ENCODE results near the gene MYOF.

The MYOF gene

DNA sequence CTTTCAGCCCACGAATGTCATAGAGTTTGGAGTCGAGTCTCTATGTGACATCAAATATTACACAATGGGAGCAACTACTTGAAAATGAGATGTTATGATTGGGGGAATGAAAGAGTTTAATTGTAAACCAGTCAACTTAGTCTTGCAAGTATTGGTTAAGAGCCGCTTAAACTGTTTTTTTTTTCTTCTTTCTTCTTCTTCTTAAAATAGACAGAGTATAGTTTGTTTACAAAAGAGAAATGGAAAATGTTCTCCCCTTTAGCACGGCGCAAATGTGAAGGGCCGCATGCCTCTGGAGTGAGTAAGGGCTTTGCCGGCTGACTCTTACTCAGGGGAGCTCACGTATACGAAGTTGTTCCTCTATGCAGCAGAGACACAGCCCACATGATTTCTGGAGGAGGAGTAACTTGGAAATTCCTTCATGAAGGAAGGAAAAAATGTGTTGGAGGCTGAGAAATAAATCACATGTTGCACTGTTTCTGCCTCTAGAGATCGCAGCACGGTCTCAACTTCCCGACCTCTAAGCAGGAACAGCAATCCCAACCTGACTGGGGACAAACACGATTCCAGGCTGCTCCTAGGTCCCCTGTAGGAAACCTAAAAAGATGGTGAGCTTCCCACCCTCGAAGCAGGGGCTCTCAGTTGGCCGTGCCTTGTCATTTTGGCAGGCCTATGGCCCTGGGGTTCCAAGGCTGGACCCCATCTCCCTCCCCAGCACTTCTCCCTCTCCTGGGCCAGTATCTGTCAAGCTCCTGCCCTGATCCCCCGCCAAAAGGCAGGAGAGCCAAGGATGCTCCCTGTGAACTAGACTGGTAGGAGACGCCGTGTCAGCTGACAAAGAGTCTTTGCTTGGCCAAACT is 44.8 kb downstream of the MYOF start:
- TF ChIP-seq CSDC2 (CRISPR knock-in tag; IDR thresholded peaks at IDR 0.05), result peak; percentile 70; the same call in 1 of the 2 replicates
- TF ChIP-seq ISL1 (CRISPR knock-in tag; IDR thresholded peaks at IDR 0.05), result peak; percentile 11; the same call in 1 of the 2 replicates
- TF ChIP-seq SNAI2 (CRISPR knock-in tag; IDR thresholded peaks at IDR 0.05), result no peak; the same call in 1 of the 2 replicates
- 0 out of 2 replicates have a peak, but pooled peaks have one; percentile 68 for TF ChIP-seq ZFP3 (CRISPR knock-in tag; IDR thresholded peaks at IDR 0.05)
- TF ChIP-seq, protein P1, sequence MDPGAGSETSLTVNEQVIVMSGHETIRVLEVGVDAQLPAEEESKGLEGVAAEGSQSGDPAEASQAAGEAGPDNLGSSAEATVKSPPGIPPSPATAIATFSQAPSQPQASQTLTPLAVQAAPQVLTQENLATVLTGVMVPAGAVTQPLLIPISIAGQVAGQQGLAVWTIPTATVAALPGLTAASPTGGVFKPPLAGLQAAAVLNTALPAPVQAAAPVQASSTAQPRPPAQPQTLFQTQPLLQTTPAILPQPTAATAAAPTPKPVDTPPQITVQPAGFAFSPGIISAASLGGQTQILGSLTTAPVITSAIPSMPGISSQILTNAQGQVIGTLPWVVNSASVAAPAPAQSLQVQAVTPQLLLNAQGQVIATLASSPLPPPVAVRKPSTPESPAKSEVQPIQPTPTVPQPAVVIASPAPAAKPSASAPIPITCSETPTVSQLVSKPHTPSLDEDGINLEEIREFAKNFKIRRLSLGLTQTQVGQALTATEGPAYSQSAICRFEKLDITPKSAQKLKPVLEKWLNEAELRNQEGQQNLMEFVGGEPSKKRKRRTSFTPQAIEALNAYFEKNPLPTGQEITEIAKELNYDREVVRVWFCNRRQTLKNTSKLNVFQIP (CRISPR knock-in tag; IDR thresholded peaks at IDR 0.05; ENCODE audit: borderline replicate concordance, low read depth), result 0 out of 2 replicates have a peak, but pooled peaks have one; percentile 31
- ATAC-seq, result peak; percentile 96

DNA sequence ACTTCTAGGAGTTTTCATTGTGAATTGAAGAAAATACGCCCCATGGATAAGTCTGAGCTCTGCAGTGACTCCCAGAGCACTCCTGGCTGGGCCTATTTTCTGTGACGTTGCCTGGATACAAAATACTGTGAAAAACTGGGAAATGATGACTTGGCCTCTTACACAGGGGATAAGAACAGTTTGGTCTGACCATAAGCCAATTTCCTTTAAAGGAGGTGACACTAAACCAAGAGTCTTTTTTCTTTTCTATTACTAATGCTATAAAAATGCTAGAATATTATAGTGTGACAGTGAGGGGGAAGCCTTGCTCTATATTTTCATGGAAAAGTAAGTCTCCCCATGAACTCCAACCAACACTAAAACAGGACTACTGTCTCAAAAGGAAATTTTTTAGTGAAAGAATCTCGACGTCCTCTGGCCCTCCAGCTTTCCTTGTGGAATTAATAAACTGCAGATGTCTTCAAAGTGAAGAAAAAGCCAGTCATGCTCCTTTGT is 45.5 kb downstream of the MYOF start:
- TF ChIP-seq, protein P1 (CRISPR knock-in tag; IDR thresholded peaks at IDR 0.05; ENCODE audit: borderline replicate concordance, low read depth), result no peak
- TF ChIP-seq, protein P2, sequence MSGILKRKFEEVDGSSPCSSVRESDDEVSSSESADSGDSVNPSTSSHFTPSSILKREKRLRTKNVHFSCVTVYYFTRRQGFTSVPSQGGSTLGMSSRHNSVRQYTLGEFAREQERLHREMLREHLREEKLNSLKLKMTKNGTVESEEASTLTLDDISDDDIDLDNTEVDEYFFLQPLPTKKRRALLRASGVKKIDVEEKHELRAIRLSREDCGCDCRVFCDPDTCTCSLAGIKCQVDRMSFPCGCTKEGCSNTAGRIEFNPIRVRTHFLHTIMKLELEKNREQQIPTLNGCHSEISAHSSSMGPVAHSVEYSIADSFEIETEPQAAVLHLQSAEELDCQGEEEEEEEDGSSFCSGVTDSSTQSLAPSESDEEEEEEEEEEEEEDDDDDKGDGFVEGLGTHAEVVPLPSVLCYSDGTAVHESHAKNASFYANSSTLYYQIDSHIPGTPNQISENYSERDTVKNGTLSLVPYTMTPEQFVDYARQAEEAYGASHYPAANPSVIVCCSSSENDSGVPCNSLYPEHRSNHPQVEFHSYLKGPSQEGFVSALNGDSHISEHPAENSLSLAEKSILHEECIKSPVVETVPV (CRISPR knock-in tag; IDR thresholded peaks at IDR 0.05), result no peak
- TF ChIP-seq ZFP30 (CRISPR knock-in tag; IDR thresholded peaks at IDR 0.05) (no peak), RARB (CRISPR knock-in tag; IDR thresholded peaks at IDR 0.05) (no peak), OSR1 (CRISPR knock-in tag; IDR thresholded peaks at IDR 0.05) (no peak), ARNTL (CRISPR knock-in tag; IDR thresholded peaks at IDR 0.05; ENCODE audit: borderline replicate concordance, low read depth) (no peak), ZNF8 (CRISPR knock-in tag; IDR thresholded peaks at IDR 0.05) (no peak), ESRRG (CRISPR knock-in tag; IDR thresholded peaks at IDR 0.05) (no peak), TCF4 (CRISPR knock-in tag; IDR thresholded peaks at IDR 0.05; ENCODE audit: borderline replicate concordance) (no peak), TOX (CRISPR knock-in tag; IDR thresholded peaks at IDR 0.05; ENCODE audit: borderline replicate concordance) (no peak), ZC3H10 (CRISPR knock-in tag; IDR thresholded peaks at IDR 0.05) (no peak), ISL1 (CRISPR knock-in tag; IDR thresholded peaks at IDR 0.05) (no peak), BACH2 (CRISPR knock-in tag; IDR thresholded peaks at IDR 0.05; ENCODE audit: borderline replicate concordance) (no peak), SNAI2 (CRISPR knock-in tag; IDR thresholded peaks at IDR 0.05) (no peak), PPARA (CRISPR knock-in tag; IDR thresholded peaks at IDR 0.05; ENCODE audit: borderline replicate concordance) (no peak), ZFP3 (CRISPR knock-in tag; IDR thresholded peaks at IDR 0.05) (no peak), ZNF565 (CRISPR knock-in tag; conservative IDR thresholded peaks at IDR 0.05; ENCODE audit: low read depth) (no peak)
- TF ChIP-seq, protein P3, sequence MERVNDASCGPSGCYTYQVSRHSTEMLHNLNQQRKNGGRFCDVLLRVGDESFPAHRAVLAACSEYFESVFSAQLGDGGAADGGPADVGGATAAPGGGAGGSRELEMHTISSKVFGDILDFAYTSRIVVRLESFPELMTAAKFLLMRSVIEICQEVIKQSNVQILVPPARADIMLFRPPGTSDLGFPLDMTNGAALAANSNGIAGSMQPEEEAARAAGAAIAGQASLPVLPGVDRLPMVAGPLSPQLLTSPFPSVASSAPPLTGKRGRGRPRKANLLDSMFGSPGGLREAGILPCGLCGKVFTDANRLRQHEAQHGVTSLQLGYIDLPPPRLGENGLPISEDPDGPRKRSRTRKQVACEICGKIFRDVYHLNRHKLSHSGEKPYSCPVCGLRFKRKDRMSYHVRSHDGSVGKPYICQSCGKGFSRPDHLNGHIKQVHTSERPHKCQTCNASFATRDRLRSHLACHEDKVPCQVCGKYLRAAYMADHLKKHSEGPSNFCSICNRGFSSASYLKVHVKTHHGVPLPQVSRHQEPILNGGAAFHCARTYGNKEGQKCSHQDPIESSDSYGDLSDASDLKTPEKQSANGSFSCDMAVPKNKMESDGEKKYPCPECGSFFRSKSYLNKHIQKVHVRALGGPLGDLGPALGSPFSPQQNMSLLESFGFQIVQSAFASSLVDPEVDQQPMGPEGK (CRISPR knock-in tag; IDR thresholded peaks at IDR 0.05; ENCODE audit: borderline replicate concordance), result no peak
- TF ChIP-seq, protein P4, sequence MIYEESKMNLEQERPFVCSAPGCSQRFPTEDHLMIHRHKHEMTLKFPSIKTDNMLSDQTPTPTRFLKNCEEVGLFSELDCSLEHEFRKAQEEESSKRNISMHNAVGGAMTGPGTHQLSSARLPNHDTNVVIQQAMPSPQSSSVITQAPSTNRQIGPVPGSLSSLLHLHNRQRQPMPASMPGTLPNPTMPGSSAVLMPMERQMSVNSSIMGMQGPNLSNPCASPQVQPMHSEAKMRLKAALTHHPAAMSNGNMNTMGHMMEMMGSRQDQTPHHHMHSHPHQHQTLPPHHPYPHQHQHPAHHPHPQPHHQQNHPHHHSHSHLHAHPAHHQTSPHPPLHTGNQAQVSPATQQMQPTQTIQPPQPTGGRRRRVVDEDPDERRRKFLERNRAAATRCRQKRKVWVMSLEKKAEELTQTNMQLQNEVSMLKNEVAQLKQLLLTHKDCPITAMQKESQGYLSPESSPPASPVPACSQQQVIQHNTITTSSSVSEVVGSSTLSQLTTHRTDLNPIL (CRISPR knock-in tag; IDR thresholded peaks at IDR 0.05; ENCODE audit: low read depth), result no peak
- peak; percentile 72 for ATAC-seq

Measured in SK-N-SH treated with all-trans-retinoic acid at 6 μM for 48 hours (cell line).